ENCODE data around the gene LRRC8D. TPM values are rescaled to one million over a fixed set of nuclear protein-coding genes. Genes with fewer than 3 reads are reported as not detected.
A peak's percentile ranks its signal among the peaks of the same experiment; 100 is the strongest.

Gene LRRC8D
- total RNA-seq, 1 experiment from 2014 or later = 37.2 TPM

GRCh38 chr1:89834083-89834704 lies 13.4 kb downstream of the LRRC8D start:
- TF ChIP-seq, protein P1, sequence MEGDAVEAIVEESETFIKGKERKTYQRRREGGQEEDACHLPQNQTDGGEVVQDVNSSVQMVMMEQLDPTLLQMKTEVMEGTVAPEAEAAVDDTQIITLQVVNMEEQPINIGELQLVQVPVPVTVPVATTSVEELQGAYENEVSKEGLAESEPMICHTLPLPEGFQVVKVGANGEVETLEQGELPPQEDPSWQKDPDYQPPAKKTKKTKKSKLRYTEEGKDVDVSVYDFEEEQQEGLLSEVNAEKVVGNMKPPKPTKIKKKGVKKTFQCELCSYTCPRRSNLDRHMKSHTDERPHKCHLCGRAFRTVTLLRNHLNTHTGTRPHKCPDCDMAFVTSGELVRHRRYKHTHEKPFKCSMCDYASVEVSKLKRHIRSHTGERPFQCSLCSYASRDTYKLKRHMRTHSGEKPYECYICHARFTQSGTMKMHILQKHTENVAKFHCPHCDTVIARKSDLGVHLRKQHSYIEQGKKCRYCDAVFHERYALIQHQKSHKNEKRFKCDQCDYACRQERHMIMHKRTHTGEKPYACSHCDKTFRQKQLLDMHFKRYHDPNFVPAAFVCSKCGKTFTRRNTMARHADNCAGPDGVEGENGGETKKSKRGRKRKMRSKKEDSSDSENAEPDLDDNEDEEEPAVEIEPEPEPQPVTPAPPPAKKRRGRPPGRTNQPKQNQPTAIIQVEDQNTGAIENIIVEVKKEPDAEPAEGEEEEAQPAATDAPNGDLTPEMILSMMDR (conservative IDR thresholded peaks at IDR 0.05) = no peak
- WGBS (ENCODE audit: extremely low coverage, insufficient read length, low lambda C conversion rate) = no CpG with 5 or more reads among the region's 3 CpGs

More at GRCh38 chr1:89834083-89834704, 13.4 kb downstream of the LRRC8D start:
- H3K23ac ChIP-seq (ENCODE audit: insufficient read length, low read depth, low read length) = no peak overlapping the region
- Mint-ChIP-seq H3K27ac (peak overlapping the region in 2 of 3 experiments; percentile 3 to 6; a peak in 3 of 7 replicates), H3K4me1 (peaks cover 69 to 71% of the 10 kb centered on the region in 2 experiments), H3K9me3 (no peaks in the 10 kb centered on the region), H3K36me3 (ENCODE audit: insufficient read depth in 1 of 3, low read depth in 3 of 3) (no peaks in the 10 kb centered on the region), H3K27me3 (ENCODE audit: low read depth) (no peaks in the 10 kb centered on the region), H3K4me3 (no peak overlapping the region)
- no peak overlapping the region for H4K91ac ChIP-seq (ENCODE audit: insufficient read length, low read depth, low read length)
- no peak overlapping the region for H3K56ac ChIP-seq (ENCODE audit: insufficient read length, low read depth, low read length)
- H4K20me1 ChIP-seq (ENCODE audit: control insufficient read depth, insufficient read depth, insufficient read length) = no peaks in the 10 kb centered on the region
- H2BK120ac ChIP-seq (ENCODE audit: low read depth, low read length, poor library complexity, severe bottlenecking) = no peak overlapping the region
- no peak for DNase-seq
- no peak overlapping the region for H3K4me2 ChIP-seq (ENCODE audit: insufficient read depth, insufficient read length, low read length)
- H3K79me1 ChIP-seq (ENCODE audit: insufficient read depth, low read depth, low read length, poor library complexity, severe bottlenecking) = peaks cover 9% of the 10 kb centered on the region
- no peak overlapping the region for H4K8ac ChIP-seq (replicated peaks; ENCODE audit: insufficient read length, low read depth, low read length)
- no peak overlapping the region for H2BK20ac ChIP-seq (ENCODE audit: low read depth, low read length, poor library complexity, severe bottlenecking)
- no peak overlapping the region for H3K18ac ChIP-seq (ENCODE audit: insufficient read length, low read depth, low read length)
- no peak overlapping the region for H2BK12ac ChIP-seq (ENCODE audit: insufficient read length, low read depth, low read length)
- no peak overlapping the region for H3K9ac ChIP-seq (ENCODE audit: extremely low read depth, insufficient read length, low read length)
- no peaks in the 10 kb centered on the region for H3K23me2 ChIP-seq (ENCODE audit: insufficient read length, low read depth, low read length, poor library complexity, severe bottlenecking)
- H3K14ac ChIP-seq (ENCODE audit: insufficient read depth, low read length) = no peak overlapping the region
- no peaks in the 10 kb centered on the region for H3K27me3 ChIP-seq (ENCODE audit: insufficient read depth, low read length)
- no peak overlapping the region for H4K5ac ChIP-seq (ENCODE audit: insufficient read length, low read depth, low read length)
- H3K79me2 ChIP-seq (ENCODE audit: insufficient read depth, low read length) = peaks cover 3% of the 10 kb centered on the region; the same call in 1 of the 2 replicates
- no peak overlapping the region for H2BK5ac ChIP-seq (ENCODE audit: insufficient read length, low read length)
- H2AK5ac ChIP-seq (ENCODE audit: insufficient read length, low read length) = no peak overlapping the region
- H3T11ph ChIP-seq (ENCODE audit: low read length) = no peak overlapping the region
- H3K4ac ChIP-seq (ENCODE audit: low read depth, low read length) = no peak overlapping the region
- no peak overlapping the region for H2BK15ac ChIP-seq (ENCODE audit: low read depth, low read length)
- peaks cover 14% of the 10 kb centered on the region for H3K4me1 ChIP-seq (ENCODE audit: insufficient read depth, low read length)
- H2AFZ ChIP-seq (ENCODE audit: low read length) = no peak overlapping the region
- H3K27ac ChIP-seq (ENCODE audit: insufficient read length, low read depth, low read length) = no peak overlapping the region
- H3K9me3 ChIP-seq (ENCODE audit: control insufficient read depth, low read depth, low read length) = no peaks in the 10 kb centered on the region

All from H9 (cell line).